Osteoblast (primary cell): ENCODE data around the gene ARPC4. TPM values are rescaled to one million over a fixed set of nuclear protein-coding genes. Genes with fewer than 3 reads are reported as not detected.
"Not testable (repeated sequence)": the region's sequence is repeated elsewhere in the genome, so short reads cannot be mapped to it uniquely, and the experiment has no call there.

Experiments
- DNase-seq: peaks from one replicate; pipeline ENCODE4 v3.0.0; 2011; ENCODE audit warnings: low spot score, mixed read lengths; ENCODE audit not compliant: insufficient read length; ENCODE audit errors: missing footprints
- H2AFZ ChIP-seq: 2 replicates; pipeline ENCODE4 v1.6.0; 2011; ENCODE audit warnings: mild to moderate bottlenecking, low read length
- H3K27ac ChIP-seq: 2 replicates; pipeline ENCODE4 v1.5.1; 2011; ENCODE audit warnings: mild to moderate bottlenecking, low read depth, low read length, moderate library complexity
- H3K27me3 ChIP-seq: 2 replicates; pipeline ENCODE4 v1.6.0; 2012; ENCODE audit warnings: mild to moderate bottlenecking, control low read depth, inconsistent platforms, low read length, moderate library complexity; ENCODE audit not compliant: insufficient read depth
- H3K36me3 ChIP-seq: 2 replicates; pipeline ENCODE4 v1.5.1; 2011; ENCODE audit warnings: mild to moderate bottlenecking, low read length, control low read depth, moderate library complexity; ENCODE audit not compliant: insufficient read depth
- H3K4me1 ChIP-seq: 2 replicates; pipeline ENCODE4 v1.5.1; 2011; ENCODE audit warnings: mild to moderate bottlenecking, low read length, control low read depth, moderate library complexity; ENCODE audit not compliant: insufficient read depth
- H3K4me2 ChIP-seq: 2 replicates; pipeline ENCODE4 v1.6.0; 2011; ENCODE audit warnings: mild to moderate bottlenecking, low read length; ENCODE audit not compliant: insufficient read depth
- H3K4me3 ChIP-seq: fragments of 200-600 bp; sonication (generic); 3 replicates; pipeline ENCODE4 v1.5.1; 2012; ENCODE audit warnings: mild to moderate bottlenecking, low read length, inconsistent platforms; ENCODE audit not compliant: insufficient read depth
- H3K79me2 ChIP-seq: 2 replicates; pipeline ENCODE4 v1.6.0; 2012; ENCODE audit warnings: mild to moderate bottlenecking, low read length, control low read depth, inconsistent platforms; ENCODE audit not compliant: insufficient read depth
- H3K9me3 ChIP-seq: 2 replicates; pipeline ENCODE4 v1.5.1; 2011; ENCODE audit warnings: low read depth, low read length, control low read depth
- H4K20me1 ChIP-seq: 2 replicates; pipeline ENCODE4 v1.6.0; 2012; ENCODE audit warnings: mild to moderate bottlenecking, low read length, control low read depth; ENCODE audit not compliant: insufficient read depth
- CTCF ChIP-seq: IDR thresholded peaks from 2 replicates; pipeline ENCODE4 v1.5.1; 2011; ENCODE audit warnings: mild to moderate bottlenecking, low read depth, low read length, moderate library complexity; ENCODE audit errors: extremely low read depth
- total RNA-seq: library from RNA; depleted of rRNA; stranded (reverse); fragments of >200 nt; gene quantifications from 2 replicates; pipeline ENCODE4 v1.2.3, GENCODE V29; 2012

The ARPC4 gene
- total RNA-seq, 1 donor = 222 TPM

GRCh38 chr3:9769426-9770275 is 23.2 kb upstream of the ARPC4 start, which contains the start of gene CAMK1:
Gene CAMK1, minus strand, starts transcription at chr3:9769947. Its CDS starts 2,198 bp downstream, at chr3:9767749.
- peak; percentile 99 for DNase-seq
- H3K4me2 ChIP-seq = peak within 1 kb of the TSS; percentile 92
- no peaks in the 10 kb centered on the region for H4K20me1 ChIP-seq
- no peak for TF ChIP-seq CTCF
- peaks cover 23% of the 10 kb centered on the region for H3K4me1 ChIP-seq
- peak within 1 kb of the TSS; percentile 52 for H3K27ac ChIP-seq
- peaks cover 21% of the 10 kb centered on the region for H3K79me2 ChIP-seq
- H3K27me3 ChIP-seq = no peaks in the 10 kb centered on the region
- H2AFZ ChIP-seq = peak within 1 kb of the TSS; percentile 80
- H3K36me3 ChIP-seq = peaks cover 4% of the 10 kb centered on the region
- peak within 1 kb of the TSS; percentile 78 for H3K4me3 ChIP-seq
- H3K9me3 ChIP-seq = no peaks in the 10 kb centered on the region

GRCh38 chr3:9770276-9770812 is 22.5 kb upstream of the ARPC4 start:
- Histone ChIP-seq H2AFZ (peak overlapping the region; percentile 80), H3K4me1 (peaks cover 23% of the 10 kb centered on the region), H3K79me2 (peaks cover 21% of the 10 kb centered on the region), H3K27ac (peak overlapping the region; percentile 52), H3K4me2 (peak overlapping the region; percentile 92), H3K9me3 (no peaks in the 10 kb centered on the region), H4K20me1 (no peaks in the 10 kb centered on the region), H3K27me3 (no peaks in the 10 kb centered on the region), H3K36me3 (peaks cover 4% of the 10 kb centered on the region), H3K4me3 (peak overlapping the region; percentile 78)
- peak; percentile 77 for DNase-seq
- TF ChIP-seq CTCF = no peak

GRCh38 chr3:9771007-9771406 is 21.9 kb upstream of the ARPC4 start:
- not testable (repeated sequence) for H4K20me1 ChIP-seq, H3K36me3 ChIP-seq, H3K27ac ChIP-seq, H2AFZ ChIP-seq, DNase-seq, H3K27me3 ChIP-seq, H3K9me3 ChIP-seq, H3K4me2 ChIP-seq, H3K4me3 ChIP-seq
- peaks cover 23% of the 10 kb centered on the region for H3K4me1 ChIP-seq
- peaks cover 21% of the 10 kb centered on the region for H3K79me2 ChIP-seq

- peak overlapping the region; percentile 35 for H3K27ac ChIP-seq
- no peaks in the 10 kb centered on the region for H4K20me1 ChIP-seq
- H3K36me3 ChIP-seq = peaks cover 14% of the 10 kb centered on the region
- DNase-seq = peak; percentile 58
- H3K4me3 ChIP-seq = no peak overlapping the region
- TF ChIP-seq CTCF = no peak
- no peaks in the 10 kb centered on the region for H3K27me3 ChIP-seq
- peaks cover 23% of the 10 kb centered on the region for H3K4me1 ChIP-seq
- H3K79me2 ChIP-seq = no peaks in the 10 kb centered on the region
- H2AFZ ChIP-seq = no peak overlapping the region
- H3K4me2 ChIP-seq = peak overlapping the region; percentile 2
- no peaks in the 10 kb centered on the region for H3K9me3 ChIP-seq
These were observed 15.8 kb upstream of the ARPC4 start for GRCh38 chr3:9776896-9777693.
